Naive B cell (primary cell): ENCODE data around the gene NFASC. TPM values are rescaled to one million over a fixed set of nuclear protein-coding genes. Genes with fewer than 3 reads are reported as not detected.
A peak's percentile ranks its signal among the peaks of the same experiment; 100 is the strongest.

Experiments
- ATAC-seq, 2 donors: fragments of 150-1000 bp; cut with Tn5 transposase; 2 replicates each; pipeline ENCODE4 v1.10.0; 2021; ENCODE audit warnings: low read depth in 2 of 2, mild to moderate bottlenecking in 2 of 2, moderate library complexity in 2 of 2
- DNase-seq: peaks from one replicate; pipeline ENCODE4 v3.0.0; 2022
- H3K27ac Mint-ChIP-seq, 6 donors: one replicate each; pipeline ENCODE4 v1.8.0; 2020 to 2022; ENCODE audit warnings: mild to moderate bottlenecking in 6 of 6, mixed read lengths in 6 of 6, moderate library complexity in 5 of 6, inconsistent platforms in 2 of 6
- H3K27me3 Mint-ChIP-seq, 3 donors: one replicate each; pipeline ENCODE4 v1.8.0; 2021 to 2022; ENCODE audit warnings: mixed read lengths in 3 of 3, mild to moderate bottlenecking in 1 of 3
- H3K36me3 Mint-ChIP-seq, 2 donors: one replicate each; pipeline ENCODE4 v1.8.0; 2020 to 2022; ENCODE audit warnings: mixed read lengths in 2 of 2, inconsistent platforms in 1 of 2, mild to moderate bottlenecking in 1 of 2
- H3K4me1 Mint-ChIP-seq, 3 donors: one replicate each; pipeline ENCODE4 v1.8.0; 2020 to 2022; ENCODE audit warnings: mixed read lengths in 3 of 3, inconsistent platforms in 1 of 3, mild to moderate bottlenecking in 1 of 3, moderate library complexity in 1 of 3
- H3K4me3 Mint-ChIP-seq, 8 donors: one replicate each; pipeline ENCODE4 v1.8.0; 2020 to 2022; ENCODE audit warnings: mild to moderate bottlenecking in 8 of 8, mixed read lengths in 8 of 8, moderate library complexity in 8 of 8, inconsistent platforms in 2 of 8
- H3K9me3 Mint-ChIP-seq, 7 donors: one replicate each; pipeline ENCODE4 v1.8.0; 2020 to 2022; ENCODE audit warnings: mixed read lengths in 7 of 7, mild to moderate bottlenecking in 5 of 7, inconsistent platforms in 2 of 7, moderate library complexity in 1 of 7
- polyA plus RNA-seq, 6 donors: library from polyadenylated mRNA; unstranded; fragments of 300-500 nt; fragmentation: Illumina TruSeq; gene quantifications; one replicate each; pipeline ENCODE4 v1.2.3, GENCODE V29; 2021; ENCODE audit warnings: low read depth in 6 of 6

The NFASC gene
- polyA plus RNA-seq, 6 donors from 2014 or later: 0.04 TPM; not detected in 5

- Mint-ChIP-seq H3K36me3 (no peaks in the 10 kb centered on the region), H3K4me3 (no peak overlapping the region), H3K4me1 (no peaks in the 10 kb centered on the region), H3K27ac (no peak overlapping the region), H3K9me3 (peaks cover 0 to 8% (median 1%) of the 10 kb centered on the region in 7 donors), H3K27me3 (peaks cover 19 to 71% (median 61%) of the 10 kb centered on the region in 3 donors)
- DNase-seq: no peak
- no peak for ATAC-seq
These were observed 4.5 kb upstream of the NFASC start for GRCh38 chr1:204866051-204866596.

- Mint-ChIP-seq H3K4me3 (peak overlapping the region in 1 of 8 donors; percentile 7), H3K27ac (no peak overlapping the region), H3K27me3 (peaks cover 19 to 75% (median 63%) of the 10 kb centered on the region in 3 donors), H3K9me3 (peaks cover 0 to 2% (median under 1%) of the 10 kb centered on the region in 7 donors), H3K36me3 (no peaks in the 10 kb centered on the region), H3K4me1 (no peaks in the 10 kb centered on the region)
- DNase-seq (no peak), ATAC-seq (no peak)
These were observed 3.5 kb upstream of the NFASC start for GRCh38 chr1:204867203-204867602.

GRCh38 chr1:204867666-204868339 lies 2.9 kb upstream of the NFASC start:
- ATAC-seq (no peak), DNase-seq (no peak)
- peaks cover 0 to 2% (median 0%) of the 10 kb centered on the region in 7 donors for H3K9me3 Mint-ChIP-seq
- peak overlapping the region in 1 of 8 donors; percentile 7 for H3K4me3 Mint-ChIP-seq
- no peaks in the 10 kb centered on the region for H3K36me3 Mint-ChIP-seq
- H3K27me3 Mint-ChIP-seq: peaks cover 23 to 69% (median 57%) of the 10 kb centered on the region in 3 donors
- no peaks in the 10 kb centered on the region for H3K4me1 Mint-ChIP-seq
- no peak overlapping the region for H3K27ac Mint-ChIP-seq

- H3K4me1 Mint-ChIP-seq: no peaks in the 10 kb centered on the region
- no peak for ATAC-seq
- no peak overlapping the region for H3K4me3 Mint-ChIP-seq
- no peak overlapping the region for H3K27ac Mint-ChIP-seq
- peaks cover 24 to 70% (median 57%) of the 10 kb centered on the region in 3 donors for H3K27me3 Mint-ChIP-seq
- no peak for DNase-seq
- H3K9me3 Mint-ChIP-seq: peaks cover 0 to 2% (median 0%) of the 10 kb centered on the region in 7 donors
- H3K36me3 Mint-ChIP-seq: no peaks in the 10 kb centered on the region
These were observed 2.3 kb upstream of the NFASC start for GRCh38 chr1:204868340-204868700.

GRCh38 chr1:204869097-204869496 lies 1.6 kb upstream of the NFASC start:
- ATAC-seq (no peak), DNase-seq (no peak)
- H3K27me3 Mint-ChIP-seq: peaks cover 21 to 70% (median 51%) of the 10 kb centered on the region in 3 donors
- no peaks in the 10 kb centered on the region for H3K36me3 Mint-ChIP-seq
- no peak overlapping the region for H3K27ac Mint-ChIP-seq
- no peak overlapping the region for H3K4me3 Mint-ChIP-seq
- no peaks in the 10 kb centered on the region for H3K4me1 Mint-ChIP-seq
- peaks cover 0 to 2% (median 0%) of the 10 kb centered on the region in 7 donors for H3K9me3 Mint-ChIP-seq

- ATAC-seq: no peak
- H3K9me3 Mint-ChIP-seq: no peaks in the 10 kb centered on the region
- H3K4me1 Mint-ChIP-seq: no peaks in the 10 kb centered on the region
- H3K4me3 Mint-ChIP-seq: no peak overlapping the region
- no peak overlapping the region for H3K27ac Mint-ChIP-seq
- no peak for DNase-seq
- peaks cover 19 to 68% (median 59%) of the 10 kb centered on the region in 3 donors for H3K27me3 Mint-ChIP-seq
- H3K36me3 Mint-ChIP-seq: no peaks in the 10 kb centered on the region
These were observed 859 bp downstream of the NFASC start for GRCh38 chr1:204871405-204872037.

GRCh38 chr1:204872262-204872881 lies 1.7 kb downstream of the NFASC start:
- DNase-seq (no peak), ATAC-seq (no peak)
- no peaks in the 10 kb centered on the region for H3K36me3 Mint-ChIP-seq
- H3K27me3 Mint-ChIP-seq: peaks cover 19 to 67% (median 59%) of the 10 kb centered on the region in 3 donors
- H3K9me3 Mint-ChIP-seq: no peaks in the 10 kb centered on the region
- H3K4me3 Mint-ChIP-seq: no peak overlapping the region
- no peak overlapping the region for H3K27ac Mint-ChIP-seq
- no peaks in the 10 kb centered on the region for H3K4me1 Mint-ChIP-seq

GRCh38 chr1:204873176-204873575 lies 2.5 kb downstream of the NFASC start:
- Mint-ChIP-seq H3K9me3 (no peaks in the 10 kb centered on the region), H3K36me3 (no peaks in the 10 kb centered on the region), H3K4me1 (no peaks in the 10 kb centered on the region), H3K4me3 (no peak overlapping the region), H3K27ac (no peak overlapping the region), H3K27me3 (peaks cover 21 to 67% (median 55%) of the 10 kb centered on the region in 3 donors)
- ATAC-seq: no peak
- no peak for DNase-seq

- Mint-ChIP-seq H3K9me3 (no peaks in the 10 kb centered on the region), H3K4me1 (no peaks in the 10 kb centered on the region), H3K27ac (peak overlapping the region in 1 of 6 donors; percentile 3), H3K4me3 (no peak overlapping the region), H3K36me3 (no peaks in the 10 kb centered on the region), H3K27me3 (peaks cover 21 to 68% (median 57%) of the 10 kb centered on the region in 3 donors)
- DNase-seq: no peak
- ATAC-seq: no peak
These were observed 3.1 kb downstream of the NFASC start for GRCh38 chr1:204873714-204874113.

GRCh38 chr1:204874274-204874673 lies 3.6 kb downstream of the NFASC start:
- Mint-ChIP-seq H3K9me3 (no peaks in the 10 kb centered on the region), H3K4me3 (no peak overlapping the region), H3K4me1 (no peaks in the 10 kb centered on the region), H3K27me3 (peaks cover 24 to 69% (median 58%) of the 10 kb centered on the region in 3 donors), H3K36me3 (no peaks in the 10 kb centered on the region), H3K27ac (no peak overlapping the region)
- ATAC-seq (no peak), DNase-seq (no peak)

GRCh38 chr1:204875255-204875654 lies 4.6 kb downstream of the NFASC start:
- DNase-seq: no peak
- no peaks in the 10 kb centered on the region for H3K4me1 Mint-ChIP-seq
- no peak for ATAC-seq
- H3K27ac Mint-ChIP-seq: no peak overlapping the region
- H3K36me3 Mint-ChIP-seq: no peaks in the 10 kb centered on the region
- H3K9me3 Mint-ChIP-seq: peaks cover 0 to 2% (median 0%) of the 10 kb centered on the region in 7 donors
- H3K27me3 Mint-ChIP-seq: peaks cover 30 to 69% (median 52%) of the 10 kb centered on the region in 3 donors
- no peak overlapping the region for H3K4me3 Mint-ChIP-seq

- H3K4me3 Mint-ChIP-seq: no peak overlapping the region
- DNase-seq: no peak
- H3K27me3 Mint-ChIP-seq: peaks cover 31 to 50% (median 39%) of the 10 kb centered on the region in 3 donors
- H3K9me3 Mint-ChIP-seq: peaks cover 0 to 2% (median 0%) of the 10 kb centered on the region in 7 donors
- H3K27ac Mint-ChIP-seq: no peak overlapping the region
- no peak for ATAC-seq
- H3K36me3 Mint-ChIP-seq: no peaks in the 10 kb centered on the region
- H3K4me1 Mint-ChIP-seq: no peaks in the 10 kb centered on the region
These were observed 8.1 kb downstream of the NFASC start for GRCh38 chr1:204878621-204879234.

- Mint-ChIP-seq H3K27me3 (peaks cover 31 to 50% (median 40%) of the 10 kb centered on the region in 3 donors), H3K4me3 (no peak overlapping the region)
- no peak for ATAC-seq
These were observed 8.7 kb downstream of the NFASC start for GRCh38 chr1:204879351-204879750.

More at GRCh38 chr1:204879351-204879750, 8.7 kb downstream of the NFASC start:
- Mint-ChIP-seq H3K27ac (no peak overlapping the region), H3K36me3 (no peaks in the 10 kb centered on the region), H3K4me1 (no peaks in the 10 kb centered on the region), H3K9me3 (peaks cover 0 to 2% (median 0%) of the 10 kb centered on the region in 7 donors)
- no peak for DNase-seq
